ENCODE measurements around the gene OR4K17.
"Not testable (repeated sequence)": the region's sequence is repeated elsewhere in the genome, so short reads cannot be mapped to it uniquely, and the experiment has no call there.

The OR4K17 gene

DNA sequence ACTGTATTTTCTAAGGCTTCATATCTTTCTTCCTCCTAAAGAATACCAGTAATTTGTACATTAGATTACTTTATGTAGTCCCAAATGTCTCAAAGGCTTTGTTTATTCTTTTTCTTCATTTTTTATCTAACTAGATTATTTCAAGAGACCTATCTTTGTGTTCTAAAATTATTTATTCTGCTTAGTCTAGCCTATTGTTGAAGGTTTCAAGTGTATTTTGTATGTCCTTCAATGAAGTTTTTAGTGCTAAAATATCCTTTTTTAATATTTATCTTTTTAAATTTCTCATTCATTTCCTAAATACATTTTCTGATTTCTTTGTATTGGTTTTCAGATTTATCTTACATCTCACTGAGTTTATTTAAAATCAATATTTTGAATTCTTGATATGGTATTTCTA is 53.9 kb downstream of the OR4K17 start:
- no peaks in the 10 kb centered on the region for H3K4me1 ChIP-seq (ENCODE audit: control insufficient read depth, insufficient read depth, low read length, unreplicated experiment)
- H3K27ac ChIP-seq (ENCODE audit: low read depth, low read length) = no peak overlapping the region
- H3K79me2 ChIP-seq (ENCODE audit: control insufficient read depth, insufficient read depth, low read length, unreplicated experiment) = no peaks in the 10 kb centered on the region
- H3K4me3 ChIP-seq (ENCODE audit: low read depth, low read length) = no peak overlapping the region
- no peaks in the 10 kb centered on the region; the same call in 1 of the 2 replicates for H3K27me3 ChIP-seq (ENCODE audit: insufficient read depth, low read length)
- no peak overlapping the region for H2AFZ ChIP-seq (ENCODE audit: low read length, unreplicated experiment)
- H3K36me3 ChIP-seq (ENCODE audit: insufficient read depth, low read length) = no peaks in the 10 kb centered on the region

DNA sequence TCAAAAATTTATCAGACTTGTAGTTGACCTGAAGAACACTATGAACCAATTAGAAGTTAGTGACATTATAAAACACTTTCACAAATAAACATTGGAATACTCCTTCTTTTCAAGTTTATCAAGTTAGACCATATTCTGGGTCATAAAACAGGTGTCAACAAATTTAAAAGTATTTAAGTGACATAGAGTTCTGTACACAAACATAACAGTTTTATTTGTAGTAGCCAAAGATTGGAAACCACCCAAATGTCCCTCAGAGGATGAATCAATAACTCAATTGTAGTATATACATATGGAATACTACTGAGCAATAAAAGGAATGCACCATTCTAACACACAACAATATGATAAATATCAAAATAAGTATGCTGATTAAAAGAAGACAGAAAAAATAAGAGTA is 56.6 kb downstream of the OR4K17 start:
- H2AFZ ChIP-seq (ENCODE audit: low read length, unreplicated experiment) = no peak overlapping the region
- no peak overlapping the region for H3K4me3 ChIP-seq (ENCODE audit: low read depth, low read length)
- no peaks in the 10 kb centered on the region for H3K79me2 ChIP-seq (ENCODE audit: control insufficient read depth, insufficient read depth, low read length, unreplicated experiment)
- H3K4me1 ChIP-seq (ENCODE audit: control insufficient read depth, insufficient read depth, low read length, unreplicated experiment) = no peaks in the 10 kb centered on the region
- H3K27me3 ChIP-seq (ENCODE audit: insufficient read depth, low read length) = no peaks in the 10 kb centered on the region; the same call in 1 of the 2 replicates
- H3K27ac ChIP-seq (ENCODE audit: low read depth, low read length) = no peak overlapping the region
- no peaks in the 10 kb centered on the region for H3K36me3 ChIP-seq (ENCODE audit: insufficient read depth, low read length)

DNA sequence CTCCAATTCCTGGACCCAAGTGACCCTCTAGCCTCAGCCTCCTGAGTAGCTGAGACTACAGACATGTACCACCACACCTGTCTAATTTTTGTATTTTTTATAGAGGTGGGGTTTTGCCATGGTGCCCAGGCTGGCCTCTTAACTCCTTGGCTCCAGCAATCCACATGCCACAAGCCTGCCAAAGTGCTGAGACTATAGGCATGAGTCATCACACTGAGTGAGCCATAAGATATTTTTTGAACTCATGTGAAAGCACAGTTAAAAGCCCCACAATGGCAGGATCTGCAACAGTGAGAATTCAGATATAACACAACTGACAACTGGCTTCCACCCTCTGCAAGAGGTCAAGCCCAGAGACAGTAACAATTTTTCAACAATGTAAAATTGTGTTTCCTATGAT is 59.3 kb downstream of the OR4K17 start:
- not testable (repeated sequence) for H2AFZ ChIP-seq (ENCODE audit: low read length, unreplicated experiment); H3K79me2 ChIP-seq (ENCODE audit: control insufficient read depth, insufficient read depth, low read length, unreplicated experiment); H3K27ac ChIP-seq (ENCODE audit: low read depth, low read length); H3K27me3 ChIP-seq (ENCODE audit: insufficient read depth, low read length); H3K4me3 ChIP-seq (ENCODE audit: low read depth, low read length); H3K4me1 ChIP-seq (ENCODE audit: control insufficient read depth, insufficient read depth, low read length, unreplicated experiment); H3K36me3 ChIP-seq (ENCODE audit: insufficient read depth, low read length)

Measured in ACC112 (cell line).